Adrenal gland (tissue), 12 donors: Measurements from ENCODE around the gene HSD17B2. TPM values are rescaled to one million over a fixed set of nuclear protein-coding genes. Genes with fewer than 3 reads are reported as not detected.

Source experiments
- DNase-seq, 7 donors: peaks; one replicate each; pipeline ENCODE4 v3.0.0-alpha.2; 2019 to 2020
- H3K27ac ChIP-seq, 5 donors: fragments of 200-600 bp; sonication (generic) in 4 of 5; 1 replicate in 3 of 5; 2 replicates in 2 of 5; pipeline versions ENCODE4 v1.5.1 to v1.8.0; 2016 to 2020; ENCODE audit warnings: mild to moderate bottlenecking in 1 of 5
- H3K27me3 ChIP-seq: fragments of 200-600 bp; 2 replicates; pipeline ENCODE4 v1.8.0; 2021
- H3K36me3 ChIP-seq, 2 donors: fragments of 200-600 bp; replicated peaks in 1 of 2; 1 replicate in 1 of 2; 2 replicates in 1 of 2; pipeline versions ENCODE4 v1.5.1 to v1.8.0; 2018 to 2022
- H3K4me1 ChIP-seq, 2 donors: fragments of 200-600 bp; replicated peaks in 1 of 2; 1 replicate in 1 of 2; 2 replicates in 1 of 2; pipeline versions ENCODE4 v1.5.1 to v1.8.0; 2018 to 2021
- H3K4me3 ChIP-seq, 4 donors: fragments of 200-600 bp; sonication (generic) in 3 of 4; one replicate each; pipeline ENCODE4 v1.5.1; 2016 to 2018
- H3K9me3 ChIP-seq, 3 donors: fragments of 200-600 bp; sonication (generic) in 1 of 3; replicated peaks in 1 of 3; 1 replicate in 2 of 3; 2 replicates in 1 of 3; pipeline versions ENCODE4 v1.5.1 to v1.8.0; 2016 to 2021
- POLR2A ChIP-seq, 2 donors: fragments of 450-650 bp; IDR thresholded peaks; one replicate each; pipeline ENCODE4 v1.6.1; 2017; ENCODE audit warnings: antibody characterized with exemption in 2 of 2, mild to moderate bottlenecking in 2 of 2, moderate library complexity in 1 of 2
- WGBS, 4 donors: extraction: QIAGEN DNeasy Blood & Tissue Kit in 2 of 4; methylation state at CpG; one replicate each; pipeline versions ENCODE4 v1.1.5 to v1.1.7; 2013 to 2017; 5-methylcytosine and 5-hydroxymethylcytosine counted together
- intact Hi-C, 2 donors: fragments of 100-400 bp; cut with DNase I; formaldehyde crosslinking; loops; one replicate each; pipeline versions ENCODE4 v1.14.1 to v1.15.0; 2022 to 2023
- polyA plus RNA-seq, 3 donors: library from polyadenylated mRNA; stranded (reverse); fragments of 200-250 nt in 2 of 3; fragments of 350-450 nt in 1 of 3; fragmentation: Illumina TruSeq in 1 of 3; extraction: RNeasy Lipid Tissue Mini Kit (QIAGEN cat#74804) in 1 of 3; gene quantifications; one replicate each; pipeline ENCODE4 v1.2.3, GENCODE V29; 2013 to 2014
- total RNA-seq, 9 donors: library from RNA; depleted of rRNA in 4 of 9; stranded (reverse); fragments of >200 nt in 4 of 9; fragments of 120-200 nt in 1 of 9; fragmentation: NEBNext Ultra II Directional in 1 of 9; extraction: Animal tissue kit (Norgen Biotek cat#: 25700) in 1 of 9; gene quantifications; one replicate each; pipeline versions ENCODE4 v1.1.0 to v1.2.4, GENCODE V29; 2013 to 2023
- TF ChIP-seq, protein P1 (sequence below), 6 experiments: fragments of 450-650 bp in 4 of 6; fragments of 200-600 bp in 2 of 6; sonication (generic) in 1 of 6; IDR thresholded peaks; 1 replicate in 5 of 6; 2 replicates in 1 of 6; pipeline versions ENCODE4 v1.5.1 to v1.8.0; 2016 to 2021; ENCODE audit warnings: antibody characterized with exemption in 6 of 6, mild to moderate bottlenecking in 2 of 6, moderate library complexity in 1 of 6
- donor health status: healthy with polysubstance abuse.
- donor health status: Bipolar disorder and iron deficiency.
- donor health status: DM: yes; HTN: yes; CAD: no.
- donor health status: DM: no; HTN: no; CAD: no.
- donor health status: DM: no; HTN: no; CAD: no.
- donor health status: DM: yes; HTN: yes; CAD: no.

HSD17B2 gene
- total and polyA plus RNA-seq, 12 donors: 0.10 to 0.16 TPM; not detected in 10

DNA sequence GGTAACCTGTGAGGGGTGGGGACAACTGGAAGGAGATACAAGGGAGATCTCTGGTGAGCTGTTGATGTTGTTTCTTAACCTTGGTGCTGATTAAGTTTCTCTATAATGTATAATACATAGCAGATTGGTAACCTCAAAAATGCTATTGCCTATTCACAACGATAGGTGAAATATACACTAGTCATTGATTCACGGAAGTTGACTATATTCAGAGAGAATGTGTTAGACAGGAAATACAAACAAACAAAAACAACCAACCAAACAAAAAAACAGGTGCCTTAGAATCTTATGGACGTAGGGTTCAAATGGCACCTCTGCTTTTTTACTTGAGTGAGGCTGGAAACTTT, 21.5 kb downstream of the HSD17B2 start:
- TF ChIP-seq, protein P1, sequence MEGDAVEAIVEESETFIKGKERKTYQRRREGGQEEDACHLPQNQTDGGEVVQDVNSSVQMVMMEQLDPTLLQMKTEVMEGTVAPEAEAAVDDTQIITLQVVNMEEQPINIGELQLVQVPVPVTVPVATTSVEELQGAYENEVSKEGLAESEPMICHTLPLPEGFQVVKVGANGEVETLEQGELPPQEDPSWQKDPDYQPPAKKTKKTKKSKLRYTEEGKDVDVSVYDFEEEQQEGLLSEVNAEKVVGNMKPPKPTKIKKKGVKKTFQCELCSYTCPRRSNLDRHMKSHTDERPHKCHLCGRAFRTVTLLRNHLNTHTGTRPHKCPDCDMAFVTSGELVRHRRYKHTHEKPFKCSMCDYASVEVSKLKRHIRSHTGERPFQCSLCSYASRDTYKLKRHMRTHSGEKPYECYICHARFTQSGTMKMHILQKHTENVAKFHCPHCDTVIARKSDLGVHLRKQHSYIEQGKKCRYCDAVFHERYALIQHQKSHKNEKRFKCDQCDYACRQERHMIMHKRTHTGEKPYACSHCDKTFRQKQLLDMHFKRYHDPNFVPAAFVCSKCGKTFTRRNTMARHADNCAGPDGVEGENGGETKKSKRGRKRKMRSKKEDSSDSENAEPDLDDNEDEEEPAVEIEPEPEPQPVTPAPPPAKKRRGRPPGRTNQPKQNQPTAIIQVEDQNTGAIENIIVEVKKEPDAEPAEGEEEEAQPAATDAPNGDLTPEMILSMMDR (IDR thresholded peaks at IDR 0.05): no peak
- no peak for TF ChIP-seq POLR2A (IDR thresholded peaks at IDR 0.05)
- 81 to 91% (median 87%) methylated on average over 3 of the region's 3 CpGs for WGBS, 4 donors
- intact Hi-C loops: no loop called here
- Histone ChIP-seq H3K36me3 (no peaks in the 10 kb centered on the region), H3K27ac (no peak overlapping the region), H3K4me1 (no peaks in the 10 kb centered on the region), H3K27me3 (no peaks in the 10 kb centered on the region), H3K4me3 (no peak overlapping the region), H3K9me3 (no peaks in the 10 kb centered on the region)
- no peak for DNase-seq

DNA sequence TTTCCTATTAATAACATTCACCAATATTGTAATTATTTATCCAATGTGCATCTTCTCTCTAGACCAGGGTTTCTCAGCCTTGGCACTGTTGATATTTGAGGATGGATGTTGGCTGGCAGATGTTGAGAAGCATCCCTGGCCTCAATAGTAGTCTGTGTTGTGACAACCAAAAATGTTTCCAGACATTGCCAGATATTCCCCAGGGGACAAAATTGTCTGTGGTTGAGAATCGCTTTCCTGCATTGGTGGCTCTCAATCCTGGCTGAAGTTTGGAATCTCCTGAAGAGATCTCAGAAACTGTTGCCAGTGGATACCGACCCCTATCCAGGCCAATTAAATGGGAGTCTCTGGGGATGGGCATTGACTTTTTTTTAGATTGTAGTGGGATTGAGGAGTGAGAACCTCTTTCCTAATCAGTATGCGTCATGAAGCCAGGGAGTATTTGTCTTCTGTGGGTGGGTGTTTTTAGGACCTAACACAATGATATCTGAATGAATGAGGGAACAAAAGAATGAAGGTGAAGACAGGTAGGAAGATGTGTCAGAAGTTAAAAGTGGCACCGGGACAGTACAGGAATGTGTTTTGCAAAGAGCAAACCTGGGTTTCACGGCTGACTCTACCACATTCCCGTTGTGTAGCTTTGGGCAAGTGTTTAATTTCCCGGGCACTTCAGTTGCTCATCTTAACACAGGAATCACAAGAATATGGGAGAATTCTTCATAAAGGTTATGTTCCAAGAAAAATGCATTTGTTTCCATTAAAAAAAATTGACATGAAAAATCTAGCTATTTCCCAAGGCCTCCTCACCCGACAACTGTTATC, 24.3 kb downstream of the HSD17B2 start:
- Histone ChIP-seq H3K27me3 (no peaks in the 10 kb centered on the region), H3K4me1 (no peaks in the 10 kb centered on the region), H3K27ac (no peak overlapping the region), H3K36me3 (no peaks in the 10 kb centered on the region), H3K9me3 (no peaks in the 10 kb centered on the region), H3K4me3 (no peak overlapping the region)
- no peak for TF ChIP-seq POLR2A (IDR thresholded peaks at IDR 0.05)
- TF ChIP-seq, protein P1 (IDR thresholded peaks at IDR 0.05): no peak
- 76 to 90% (median 83%) methylated on average over 8 of the region's 8 CpGs for WGBS, 4 donors
- DNase-seq: no peak
- intact Hi-C loops: no loop called here

DNA sequence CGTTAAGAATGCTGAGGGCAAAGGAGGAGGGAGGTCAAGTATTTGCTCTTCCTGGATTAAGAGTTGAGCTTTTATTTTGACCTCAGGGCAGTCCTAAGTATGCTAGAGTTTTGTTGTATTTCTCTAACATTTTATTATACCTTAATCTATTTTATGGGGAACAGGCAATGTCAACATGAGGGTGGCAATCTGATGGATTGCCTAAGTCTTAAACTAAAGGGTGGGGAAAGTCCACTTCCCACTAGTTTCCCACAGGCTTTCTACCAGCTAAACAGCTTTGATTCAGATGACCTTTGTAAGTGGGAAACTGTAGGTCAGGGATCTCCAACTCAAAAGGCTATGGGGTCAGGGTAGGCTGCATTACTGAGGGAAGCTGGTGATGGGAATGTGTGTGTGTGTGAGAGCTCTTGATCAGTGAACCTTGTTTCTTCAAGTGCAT, 24.9 kb downstream of the HSD17B2 start:
- no peak for DNase-seq
- Histone ChIP-seq H3K27ac (no peak overlapping the region), H3K4me1 (no peaks in the 10 kb centered on the region), H3K4me3 (no peak overlapping the region), H3K36me3 (no peaks in the 10 kb centered on the region), H3K9me3 (no peaks in the 10 kb centered on the region), H3K27me3 (no peaks in the 10 kb centered on the region)
- no peak for TF ChIP-seq POLR2A (IDR thresholded peaks at IDR 0.05)
- TF ChIP-seq, protein P1 (IDR thresholded peaks at IDR 0.05): no peak
- WGBS, 4 donors: 30 to 46% (median 38%) methylated on average over 1 of the region's 1 CpG
- intact Hi-C loops: no loop called here

DNA sequence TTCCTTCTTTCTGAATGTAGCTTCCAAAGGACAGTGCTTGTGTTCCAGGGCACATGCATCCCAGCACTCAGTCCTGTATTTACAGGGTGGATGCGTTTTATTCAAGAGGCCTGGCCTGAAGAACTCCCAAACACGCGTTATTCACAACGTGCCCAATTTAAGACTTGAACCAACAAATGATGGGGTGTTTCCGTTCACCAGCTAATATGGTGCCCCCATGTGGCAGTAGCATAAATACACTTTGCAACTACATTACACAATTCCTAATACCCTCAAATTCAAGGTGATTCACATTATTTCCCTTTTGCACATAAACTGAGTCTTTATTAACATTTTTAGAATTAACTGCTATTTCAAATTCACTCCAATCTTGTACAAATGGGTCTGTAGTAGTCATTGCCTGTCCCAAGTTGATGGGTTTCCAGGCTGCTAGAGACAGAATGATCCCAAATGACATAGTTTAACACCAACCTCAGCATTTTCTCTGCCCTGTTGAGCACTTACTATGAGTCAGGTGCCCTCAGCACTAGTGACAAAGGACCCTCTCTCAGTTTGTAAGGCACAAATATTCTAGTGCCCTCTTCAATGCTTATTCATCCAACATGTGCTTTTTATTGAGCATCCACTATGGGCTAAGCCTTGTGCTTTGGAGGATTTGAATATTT, 26.9 kb downstream of the HSD17B2 start:
- no peaks in the 10 kb centered on the region for H3K27me3 ChIP-seq
- no peak overlapping the region for H3K27ac ChIP-seq
- no peaks in the 10 kb centered on the region for H3K36me3 ChIP-seq
- H3K4me3 ChIP-seq: no peak overlapping the region
- WGBS, 4 donors: 50 to 61% (median 54%) methylated on average over 5 of the region's 5 CpGs
- no peaks in the 10 kb centered on the region for H3K4me1 ChIP-seq
- peak in 1 of 7 donors; percentile 23 for DNase-seq
- H3K9me3 ChIP-seq: no peaks in the 10 kb centered on the region
- intact Hi-C loops: no loop called here
- TF ChIP-seq, protein P1 (IDR thresholded peaks at IDR 0.05): peak in 4 of 6 experiments; percentile 31 to 47 (median 42)
- TF ChIP-seq POLR2A (IDR thresholded peaks at IDR 0.05): no peak
